HepG2 (cell line): ENCODE results near the gene JAM2.
A peak's percentile ranks its signal among the peaks of the same experiment; 100 is the strongest.

Source experiments
- HDAC6 ChIP-seq: fragments of 200-600 bp; sonication (generic); IDR thresholded peaks from 2 replicates; pipeline ENCODE4 v1.7.0; 2017; ENCODE audit warnings: mild to moderate bottlenecking, antibody characterized with exemption, low read length, low read depth
- KDM1A ChIP-seq: IDR thresholded peaks from 2 replicates; pipeline ENCODE4 v1.6.1; 2016; ENCODE audit warnings: missing compliant biosample characterization
- MEIS1 ChIP-seq: sonication (generic); formaldehyde crosslinking; IDR thresholded peaks from 2 replicates; pipeline ENCODE4 v1.9.0; 2021; ENCODE audit warnings: mild to moderate bottlenecking, missing genetic modification reagents, moderate library complexity, borderline replicate concordance
- ZFX ChIP-seq: sonication (generic); formaldehyde crosslinking; IDR thresholded peaks from 2 replicates; pipeline ENCODE4 v1.4.0; 2020; ENCODE audit warnings: mild to moderate bottlenecking, low read depth, missing genetic modification reagents, moderate library complexity

GRCh38 chr21:25734904-25735645, 96.0 kb downstream of the JAM2 start, which contains the start of the genes ATP5PF and GABPA:
- TF ChIP-seq MEIS1 (CRISPR knock-in tag) = peak; percentile 67; the same call in 1 of the 2 replicates
- peak; percentile 56; the same call in 1 of the 2 replicates for TF ChIP-seq ZFX (CRISPR knock-in tag)
- TF ChIP-seq HDAC6 = no peak
- no peak for TF ChIP-seq KDM1A (CRISPR knock-in tag)
